ENCODE data around the gene ZFP14.

Gene ZFP14

GRCh38 chr19:36371886-36372285, 7.1 kb downstream of the ZFP14 start:
- no peaks in the 10 kb centered on the region for H3K9me3 ChIP-seq (ENCODE audit: insufficient read depth, low read length)
- H3K79me2 ChIP-seq (ENCODE audit: low read length) = peaks cover 14% of the 10 kb centered on the region

GRCh38 chr19:36363845-36364244, 15.2 kb downstream of the ZFP14 start:
- Histone ChIP-seq H2AFZ (ENCODE audit: low read depth, low read length) (no peak overlapping the region), H4K20me1 (ENCODE audit: insufficient read depth, low read length) (no peaks in the 10 kb centered on the region), H3K4me2 (ENCODE audit: low read length) (no peak overlapping the region), H3K79me2 (ENCODE audit: low read length) (no peaks in the 10 kb centered on the region), H3K9ac (ENCODE audit: low read length) (no peak overlapping the region), H3K36me3 (replicated peaks; ENCODE audit: low read depth, low read length) (peaks cover 43% of the 10 kb centered on the region), H3K27me3 (ENCODE audit: low read depth, low read length) (no peaks in the 10 kb centered on the region), H3K4me1 (ENCODE audit: low read length) (no peaks in the 10 kb centered on the region), H3K9me3 (ENCODE audit: insufficient read depth, low read length) (no peaks in the 10 kb centered on the region), H3K27ac (ENCODE audit: low read length) (no peak overlapping the region), H3K4me3 (ENCODE audit: low read length) (no peak overlapping the region)
- TF ChIP-seq EZH2phosphoT487 (IDR thresholded peaks at IDR 0.05; ENCODE audit: low read depth) (no peak), CTCF (IDR thresholded peaks at IDR 0.05; ENCODE audit: low read depth, low read length) (no peak)

More at GRCh38 chr19:36371886-36372285, 7.1 kb downstream of the ZFP14 start:
- H3K27me3 ChIP-seq (ENCODE audit: low read depth, low read length) = no peaks in the 10 kb centered on the region
- no peak overlapping the region for H3K4me3 ChIP-seq (ENCODE audit: low read length)
- H3K4me1 ChIP-seq (ENCODE audit: low read length) = no peaks in the 10 kb centered on the region
- H3K9ac ChIP-seq (ENCODE audit: low read length) = no peak overlapping the region
- H3K27ac ChIP-seq (ENCODE audit: low read length) = no peak overlapping the region
- TF ChIP-seq CTCF (IDR thresholded peaks at IDR 0.05; ENCODE audit: low read depth, low read length) (no peak), EZH2phosphoT487 (IDR thresholded peaks at IDR 0.05; ENCODE audit: low read depth) (no peak)
- H3K4me2 ChIP-seq (ENCODE audit: low read length) = no peak overlapping the region
- H4K20me1 ChIP-seq (ENCODE audit: insufficient read depth, low read length) = no peaks in the 10 kb centered on the region
- no peak overlapping the region for H2AFZ ChIP-seq (ENCODE audit: low read depth, low read length)
- H3K36me3 ChIP-seq (replicated peaks; ENCODE audit: low read depth, low read length) = peaks cover 14% of the 10 kb centered on the region

- peaks cover 29% of the 10 kb centered on the region for H3K9me3 ChIP-seq (ENCODE audit: insufficient read depth, low read length)
- H2AFZ ChIP-seq (ENCODE audit: low read depth, low read length) = no peak overlapping the region
- H3K4me3 ChIP-seq (ENCODE audit: low read length) = no peak overlapping the region
- peaks cover 41% of the 10 kb centered on the region for H3K36me3 ChIP-seq (replicated peaks; ENCODE audit: low read depth, low read length)
- TF ChIP-seq EZH2phosphoT487 (IDR thresholded peaks at IDR 0.05; ENCODE audit: low read depth) (no peak), CTCF (IDR thresholded peaks at IDR 0.05; ENCODE audit: low read depth, low read length) (no peak)
- H4K20me1 ChIP-seq (ENCODE audit: insufficient read depth, low read length) = no peaks in the 10 kb centered on the region
- H3K27ac ChIP-seq (ENCODE audit: low read length) = no peak overlapping the region
- no peaks in the 10 kb centered on the region for H3K27me3 ChIP-seq (ENCODE audit: low read depth, low read length)
- H3K9ac ChIP-seq (ENCODE audit: low read length) = no peak overlapping the region
- H3K4me2 ChIP-seq (ENCODE audit: low read length) = no peak overlapping the region
- H3K79me2 ChIP-seq (ENCODE audit: low read length) = no peaks in the 10 kb centered on the region
- no peaks in the 10 kb centered on the region for H3K4me1 ChIP-seq (ENCODE audit: low read length)
Measured at GRCh38 chr19:36340786-36341372, 38.1 kb downstream of the ZFP14 start.

DNA sequence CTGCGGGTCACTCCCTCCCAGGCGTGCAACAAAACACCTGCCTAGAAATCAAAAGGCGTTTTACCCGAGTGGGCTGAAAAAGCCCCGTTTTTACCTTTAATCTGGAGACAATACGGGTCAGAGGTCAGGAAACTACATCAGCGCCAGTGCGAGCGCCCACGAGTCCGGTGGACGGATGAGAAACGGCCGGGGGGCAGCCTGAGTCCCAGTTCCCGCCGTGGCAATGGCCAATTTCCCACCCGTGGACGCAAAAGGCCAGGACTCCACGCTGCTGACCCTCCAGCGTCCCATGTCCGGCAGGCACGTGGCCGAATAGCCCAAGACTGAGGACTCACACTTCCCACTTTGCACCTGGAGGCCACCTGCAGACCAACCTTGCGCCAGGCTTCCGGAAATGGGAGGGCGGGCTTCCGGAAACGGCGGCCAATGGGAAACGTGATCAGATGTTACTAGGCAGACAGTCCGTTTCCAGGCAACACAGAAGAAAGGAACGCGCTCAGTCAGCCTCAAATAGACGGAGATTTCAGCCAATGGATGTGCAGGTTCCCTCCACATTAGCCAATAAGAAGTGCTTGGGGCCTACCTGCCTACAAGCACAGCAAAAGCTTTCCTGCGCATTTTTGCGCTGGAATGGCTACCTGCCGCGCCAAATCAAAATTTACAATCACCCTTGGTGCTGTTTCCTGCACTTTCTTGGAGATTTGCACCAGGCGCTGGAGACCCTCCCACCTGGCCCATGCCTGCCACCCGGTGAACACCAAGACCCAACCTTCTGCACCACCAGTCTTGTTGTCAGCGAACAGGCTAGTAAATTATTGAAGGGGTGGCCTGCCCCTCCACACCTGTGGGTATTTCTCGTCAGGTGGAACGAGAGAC, 47.4 kb downstream of the ZFP14 start:
- H4K20me1 ChIP-seq (ENCODE audit: insufficient read depth, low read length) = no peaks in the 10 kb centered on the region
- peaks cover 13% of the 10 kb centered on the region for H3K4me1 ChIP-seq (ENCODE audit: low read length)
- peak overlapping the region; percentile 72 for H3K9ac ChIP-seq (ENCODE audit: low read length)
- H3K36me3 ChIP-seq (replicated peaks; ENCODE audit: low read depth, low read length) = peaks cover 36% of the 10 kb centered on the region
- TF ChIP-seq CTCF (IDR thresholded peaks at IDR 0.05; ENCODE audit: low read depth, low read length) = 0 out of 2 replicates have a peak, but pooled peaks have one; percentile 3
- TF ChIP-seq EZH2phosphoT487 (IDR thresholded peaks at IDR 0.05; ENCODE audit: low read depth) = no peak
- peak overlapping the region; percentile 28 for H3K27ac ChIP-seq (ENCODE audit: low read length)
- peaks cover 41% of the 10 kb centered on the region for H3K79me2 ChIP-seq (ENCODE audit: low read length)
- peak overlapping the region; percentile 96 for H2AFZ ChIP-seq (ENCODE audit: low read depth, low read length)
- H3K4me2 ChIP-seq (ENCODE audit: low read length) = peak overlapping the region; percentile 83
- H3K9me3 ChIP-seq (ENCODE audit: insufficient read depth, low read length) = no peaks in the 10 kb centered on the region
- peak overlapping the region; percentile 83 for H3K4me3 ChIP-seq (ENCODE audit: low read length)
- H3K27me3 ChIP-seq (ENCODE audit: low read depth, low read length) = no peaks in the 10 kb centered on the region

Measured in OCI-LY3 (cell line).